RWPE2 (cell line): Measurements from ENCODE around the gene SORCS1.

Experiments
- ATAC-seq: fragments of 200-7000 bp; cut with Tn5 transposase; 3 replicates; pipeline ENCODE4 v1.9.1; 2021; ENCODE audit warnings: low read depth
- DNase-seq: peaks from one replicate; pipeline ENCODE4 v3.0.0-alpha.2; 2020; ENCODE audit warnings: low spot score
- H3K27ac ChIP-seq: fragments of 450-650 bp; 2 replicates; pipeline ENCODE4 v1.5.1; 2017; ENCODE audit warnings: mild to moderate bottlenecking; ENCODE audit not compliant: poor library complexity, severe bottlenecking
- H3K27me3 ChIP-seq: fragments of 250-450 bp; sonication (Bioruptor Pico); 2 replicates; pipeline ENCODE4 v1.5.1; 2021; ENCODE audit warnings: mild to moderate bottlenecking, moderate library complexity; ENCODE audit not compliant: insufficient read depth, poor library complexity, severe bottlenecking
- H3K36me3 ChIP-seq: fragments of 250-450 bp; sonication (Bioruptor Pico); 2 replicates; pipeline ENCODE4 v1.5.1; 2020; ENCODE audit warnings: low read depth, mild to moderate bottlenecking, moderate library complexity
- H3K4me1 ChIP-seq: fragments of 250-450 bp; sonication (Bioruptor Pico); 2 replicates; pipeline ENCODE4 v1.5.1; 2021; ENCODE audit warnings: mild to moderate bottlenecking, moderate library complexity; ENCODE audit not compliant: insufficient read depth, poor library complexity, severe bottlenecking
- H3K4me3 ChIP-seq: fragments of 250-450 bp; sonication (Bioruptor Pico); 2 replicates; pipeline ENCODE4 v1.5.1; 2021; ENCODE audit warnings: mild to moderate bottlenecking, moderate library complexity; ENCODE audit not compliant: severe bottlenecking
- H3K9me3 ChIP-seq: fragments of 250-450 bp; sonication (Bioruptor Pico); 2 replicates; pipeline ENCODE4 v1.5.1; 2021; ENCODE audit warnings: mild to moderate bottlenecking, moderate library complexity; ENCODE audit not compliant: severe bottlenecking
- TF ChIP-seq, protein P1 (sequence below): fragments of 450-650 bp; IDR thresholded peaks from one replicate; pipeline ENCODE4 v1.5.1; 2017; ENCODE audit warnings: mild to moderate bottlenecking, moderate library complexity; ENCODE audit not compliant: poor library complexity, severe bottlenecking

Gene SORCS1

DNA sequence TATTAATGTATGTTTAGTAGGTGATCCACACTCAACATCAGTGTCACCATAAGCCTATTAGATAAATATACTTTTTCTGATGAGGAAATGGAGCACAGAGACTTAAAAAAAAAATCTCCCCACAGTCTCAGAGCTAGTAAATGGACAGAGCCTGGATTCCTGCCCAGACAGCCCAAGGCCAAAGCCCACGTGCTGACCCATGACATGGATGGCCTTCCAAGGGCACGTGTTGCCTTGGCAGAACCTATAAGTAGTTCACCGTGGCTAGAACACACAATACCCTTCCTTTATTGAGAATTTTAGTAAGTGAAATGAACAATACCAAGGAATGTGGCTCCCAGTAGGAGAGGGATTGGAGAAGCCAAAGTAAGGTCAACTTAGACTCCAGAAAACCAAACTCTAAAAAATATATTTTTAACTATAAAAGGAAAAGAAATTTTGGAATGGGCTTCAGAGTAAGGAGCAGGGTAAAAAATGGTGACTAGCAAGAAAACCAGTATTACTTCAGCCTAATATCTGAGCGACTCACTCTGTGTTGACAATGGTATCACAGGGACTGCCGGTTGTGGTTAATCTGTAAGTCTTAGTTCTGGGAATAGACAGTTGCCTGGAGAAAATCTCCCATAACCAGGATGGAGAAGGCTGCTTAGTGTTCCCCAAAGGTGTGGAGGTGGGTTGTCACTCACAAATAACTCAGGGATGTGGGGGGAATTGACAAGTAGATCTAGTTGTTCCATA lies 223.0 kb downstream of the SORCS1 start:
- Histone ChIP-seq H3K27me3 (no peaks in the 10 kb centered on the region), H3K4me1 (no peaks in the 10 kb centered on the region), H3K9me3 (no peaks in the 10 kb centered on the region), H3K27ac (no peak overlapping the region), H3K36me3 (no peaks in the 10 kb centered on the region), H3K4me3 (no peak overlapping the region)
- no peak for DNase-seq
- TF ChIP-seq, protein P1, sequence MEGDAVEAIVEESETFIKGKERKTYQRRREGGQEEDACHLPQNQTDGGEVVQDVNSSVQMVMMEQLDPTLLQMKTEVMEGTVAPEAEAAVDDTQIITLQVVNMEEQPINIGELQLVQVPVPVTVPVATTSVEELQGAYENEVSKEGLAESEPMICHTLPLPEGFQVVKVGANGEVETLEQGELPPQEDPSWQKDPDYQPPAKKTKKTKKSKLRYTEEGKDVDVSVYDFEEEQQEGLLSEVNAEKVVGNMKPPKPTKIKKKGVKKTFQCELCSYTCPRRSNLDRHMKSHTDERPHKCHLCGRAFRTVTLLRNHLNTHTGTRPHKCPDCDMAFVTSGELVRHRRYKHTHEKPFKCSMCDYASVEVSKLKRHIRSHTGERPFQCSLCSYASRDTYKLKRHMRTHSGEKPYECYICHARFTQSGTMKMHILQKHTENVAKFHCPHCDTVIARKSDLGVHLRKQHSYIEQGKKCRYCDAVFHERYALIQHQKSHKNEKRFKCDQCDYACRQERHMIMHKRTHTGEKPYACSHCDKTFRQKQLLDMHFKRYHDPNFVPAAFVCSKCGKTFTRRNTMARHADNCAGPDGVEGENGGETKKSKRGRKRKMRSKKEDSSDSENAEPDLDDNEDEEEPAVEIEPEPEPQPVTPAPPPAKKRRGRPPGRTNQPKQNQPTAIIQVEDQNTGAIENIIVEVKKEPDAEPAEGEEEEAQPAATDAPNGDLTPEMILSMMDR, result no peak
- no peak for ATAC-seq

DNA sequence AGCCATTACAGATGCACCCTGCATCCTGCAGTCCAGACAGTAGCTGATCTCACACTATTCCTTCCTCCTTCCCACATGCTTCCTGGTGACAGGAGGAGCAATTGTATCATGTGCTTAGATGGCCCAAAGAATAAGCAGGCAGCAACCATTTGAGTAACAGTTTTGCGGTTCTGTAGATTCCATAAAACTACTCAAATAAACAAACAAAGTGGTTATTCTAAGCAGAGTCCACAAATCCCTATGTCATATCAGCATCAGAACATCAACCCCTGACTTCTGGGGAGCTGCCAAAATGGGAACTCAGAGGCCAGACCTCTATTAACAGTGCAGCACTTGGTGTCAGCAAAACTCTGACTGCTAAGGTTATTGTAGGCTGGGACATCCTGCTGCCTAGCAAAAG lies 226.0 kb downstream of the SORCS1 start:
- Histone ChIP-seq H3K27me3 (no peaks in the 10 kb centered on the region), H3K36me3 (no peaks in the 10 kb centered on the region), H3K27ac (no peak overlapping the region), H3K4me3 (no peak overlapping the region), H3K9me3 (no peaks in the 10 kb centered on the region), H3K4me1 (no peaks in the 10 kb centered on the region)
- TF ChIP-seq, protein P1, result no peak
- DNase-seq (no peak), ATAC-seq (no peak)

DNA sequence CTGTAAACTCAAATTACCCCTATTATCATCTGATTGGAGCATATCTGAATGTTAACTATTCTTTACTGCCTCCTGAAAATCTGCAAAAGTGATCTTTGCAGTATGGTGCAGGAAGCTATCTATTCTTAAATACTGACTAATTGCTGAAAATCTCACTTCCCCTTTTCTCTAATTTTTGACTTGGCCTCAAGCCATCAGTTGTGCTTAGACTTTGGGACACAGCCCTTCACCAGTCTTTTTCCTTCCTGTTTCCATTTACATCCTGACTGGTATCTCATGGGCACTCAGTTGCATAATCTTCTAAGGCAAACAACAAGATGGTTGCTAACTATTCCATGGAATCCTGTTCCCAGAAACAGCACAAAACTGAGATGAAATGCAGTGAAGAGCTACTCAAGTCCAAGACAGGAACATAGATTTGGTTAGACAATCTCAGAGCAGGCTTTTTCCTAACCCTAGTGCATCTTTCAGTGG lies 228.5 kb downstream of the SORCS1 start:
- ATAC-seq (no peak), DNase-seq (no peak)
- Histone ChIP-seq H3K36me3 (no peaks in the 10 kb centered on the region), H3K4me3 (no peak overlapping the region), H3K4me1 (no peaks in the 10 kb centered on the region), H3K27ac (no peak overlapping the region), H3K27me3 (no peaks in the 10 kb centered on the region), H3K9me3 (no peaks in the 10 kb centered on the region)
- TF ChIP-seq, protein P1, result no peak

DNA sequence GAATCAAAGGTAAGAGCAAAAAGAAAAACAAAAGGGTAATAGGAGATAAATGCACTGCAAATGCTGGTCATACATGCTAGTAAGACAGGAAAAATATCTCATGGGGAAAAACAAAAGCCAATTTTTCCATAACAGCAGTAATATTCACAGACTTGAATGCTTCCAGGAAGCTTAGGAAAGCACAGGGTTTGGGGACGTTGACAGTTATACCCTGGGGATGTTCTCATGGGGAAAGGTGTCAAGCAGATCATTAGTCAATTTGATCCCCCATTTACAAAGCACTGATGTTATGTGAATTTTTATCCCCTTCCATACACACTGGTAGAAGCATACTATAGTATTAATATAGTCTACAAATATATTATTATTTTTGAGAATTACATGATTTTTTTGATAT lies 232.7 kb downstream of the SORCS1 start:
- no peak overlapping the region for H3K27ac ChIP-seq
- no peak for DNase-seq

More for the DNA sequence above, 232.7 kb downstream of the SORCS1 start:
- Histone ChIP-seq H3K4me3 (no peak overlapping the region), H3K9me3 (no peaks in the 10 kb centered on the region), H3K4me1 (no peaks in the 10 kb centered on the region), H3K27me3 (no peaks in the 10 kb centered on the region), H3K36me3 (no peaks in the 10 kb centered on the region)
- no peak for ATAC-seq
- TF ChIP-seq, protein P1, result no peak
